Common myeloid progenitor, CD34-positive (primary cell): ENCODE measurements around the gene MAGOHB.
A peak's percentile ranks its signal among the peaks of the same experiment; 100 is the strongest.

Experiments used
- CTCF ChIA-PET: fragments of 350-600 bp; sonication (Branson Sonifier 250); formaldehyde crosslinking; loops from one replicate; lab custom pipeline; 2021; ENCODE audit warnings: antibody characterized with exemption; lab: Charles Lee
- POLR2A ChIA-PET: fragments of 350-600 bp; sonication (Branson Sonifier 250); formaldehyde crosslinking; loops from one replicate; lab custom pipeline; 2021; ENCODE audit warnings: antibody characterized with exemption; lab: Charles Lee
- DNase-seq, 3 donors: peaks; one replicate each; pipeline versions ENCODE4 v3.0.0 to v3.0.0-alpha.2; 2013
- H3K27ac ChIP-seq, 2 experiments: 1 replicate in 1 of 2; 2 replicates in 1 of 2; pipeline ENCODE4 v1.7.0; 2013; ENCODE audit warnings: inconsistent platforms in 2 of 2, low read length in 2 of 2, mild to moderate bottlenecking in 2 of 2, low read depth in 1 of 2, moderate library complexity in 1 of 2; ENCODE audit not compliant: severe bottlenecking in 2 of 2, insufficient read depth in 1 of 2, poor library complexity in 1 of 2
- H3K27me3 ChIP-seq, 5 experiments: replicated peaks in 2 of 5; 1 replicate in 3 of 5; 2 replicates in 2 of 5; pipeline versions ENCODE4 v1.6.1 to v1.7.0; 2013; ENCODE audit warnings: low read length in 4 of 5, mild to moderate bottlenecking in 2 of 5, moderate library complexity in 2 of 5, inconsistent platforms in 1 of 5; ENCODE audit not compliant: insufficient read depth in 5 of 5, control insufficient read depth in 4 of 5
- H3K36me3 ChIP-seq, 4 experiments: 1 replicate in 2 of 4; 2 replicates in 2 of 4; pipeline versions ENCODE4 v1.6.1 to v1.7.0; 2013; ENCODE audit warnings: low read length in 3 of 4, control low read depth in 1 of 4, mild to moderate bottlenecking in 1 of 4; ENCODE audit not compliant: control insufficient read depth in 4 of 4, insufficient read depth in 4 of 4
- H3K4me1 ChIP-seq, 4 experiments: 1 replicate in 3 of 4; 2 replicates in 1 of 4; pipeline versions ENCODE4 v1.6.1 to v1.7.1; 2013; ENCODE audit warnings: low read length in 3 of 4, mild to moderate bottlenecking in 3 of 4, control low read depth in 1 of 4, inconsistent platforms in 1 of 4, moderate library complexity in 1 of 4; ENCODE audit not compliant: control insufficient read depth in 4 of 4, insufficient read depth in 4 of 4; ENCODE audit errors: control extremely low read depth in 1 of 4
- H3K4me3 ChIP-seq, 7 experiments: 1 replicate in 4 of 7; 2 replicates in 3 of 7; pipeline versions ENCODE4 v1.5.1 to v1.7.0; 2013; ENCODE audit warnings: mild to moderate bottlenecking in 7 of 7, low read length in 6 of 7, moderate library complexity in 6 of 7, inconsistent platforms in 2 of 7, low read depth in 2 of 7, control low read depth in 1 of 7; ENCODE audit not compliant: insufficient read depth in 4 of 7, control insufficient read depth in 1 of 7; ENCODE audit errors: extremely low read depth in 1 of 7
- H3K9me3 ChIP-seq, 5 experiments: 1 replicate in 4 of 5; 2 replicates in 1 of 5; pipeline versions ENCODE4 v1.6.1 to v1.7.1; 2013; ENCODE audit warnings: low read length in 4 of 5, mild to moderate bottlenecking in 2 of 5, inconsistent platforms in 1 of 5, low read depth in 1 of 5, moderate library complexity in 1 of 5; ENCODE audit not compliant: control insufficient read depth in 4 of 5, insufficient read depth in 2 of 5; ENCODE audit errors: control extremely low read depth in 1 of 5
- WGBS: methylation state at CpG from one replicate; pipeline ENCODE4 v1.1.5; 2013; ENCODE audit not compliant: insufficient coverage; 5-methylcytosine and 5-hydroxymethylcytosine counted together

Gene MAGOHB

GRCh38 chr12:10641735-10642500, 28.5 kb upstream of the MAGOHB start:
- H3K27me3 ChIP-seq: no peaks in the 10 kb centered on the region
- POLR2A ChIA-PET: no interaction called here
- no peaks in the 10 kb centered on the region for H3K4me1 ChIP-seq
- no peak for DNase-seq
- peaks cover 3 to 18% (median 9%) of the 10 kb centered on the region in 5 experiments for H3K9me3 ChIP-seq
- WGBS: 100% methylated on average over 3 of the region's 6 CpGs
- H3K36me3 ChIP-seq: peaks cover 0 to 14% (median 1%) of the 10 kb centered on the region in 4 experiments
- no peak overlapping the region for H3K4me3 ChIP-seq
- no peak overlapping the region for H3K27ac ChIP-seq
- CTCF ChIA-PET: interaction anchor here (1.8 kb wide), 1 partner anchor 13 kb away, joined by 6 read pairs; no protein-coding TSS in a partner anchor

- Histone ChIP-seq H3K4me3 (no peak overlapping the region), H3K27me3 (no peaks in the 10 kb centered on the region), H3K4me1 (peaks cover 0 to 10% (median 3%) of the 10 kb centered on the region in 4 experiments), H3K36me3 (peaks cover 0 to 20% (median 2%) of the 10 kb centered on the region in 4 experiments), H3K27ac (no peak overlapping the region), H3K9me3 (no peaks in the 10 kb centered on the region)
- no peak for DNase-seq
- ChIA-PET CTCF (no interaction called here), POLR2A (no interaction called here)
- no CpG with 5 or more reads among the region's 1 CpG for WGBS
These were observed 25.3 kb upstream of the MAGOHB start for GRCh38 chr12:10638728-10639127.

GRCh38 chr12:10636611-10637010, 23.2 kb upstream of the MAGOHB start:
- H3K9me3 ChIP-seq: no peaks in the 10 kb centered on the region
- H3K4me1 ChIP-seq: peaks cover 0 to 10% (median 3%) of the 10 kb centered on the region in 4 experiments
- no peak overlapping the region for H3K4me3 ChIP-seq
- WGBS: 100% methylated on average over 3 of the region's 6 CpGs
- DNase-seq: no peak
- peaks cover 0 to 23% (median 4%) of the 10 kb centered on the region in 4 experiments for H3K36me3 ChIP-seq
- CTCF ChIA-PET: no interaction called here
- no peaks in the 10 kb centered on the region for H3K27me3 ChIP-seq
- H3K27ac ChIP-seq: no peak overlapping the region
- POLR2A ChIA-PET: no interaction called here

GRCh38 chr12:10636124-10636523, 22.7 kb upstream of the MAGOHB start:
- DNase-seq: no peak
- Histone ChIP-seq H3K4me1 (peaks cover 0 to 10% (median 3%) of the 10 kb centered on the region in 4 experiments), H3K27me3 (no peaks in the 10 kb centered on the region), H3K4me3 (no peak overlapping the region), H3K36me3 (peaks cover 0 to 24% (median 4%) of the 10 kb centered on the region in 4 experiments), H3K9me3 (no peaks in the 10 kb centered on the region), H3K27ac (no peak overlapping the region)
- 100% methylated on average over 1 of the region's 3 CpGs for WGBS
- ChIA-PET CTCF (no interaction called here), POLR2A (no interaction called here)

- Histone ChIP-seq H3K27me3 (no peaks in the 10 kb centered on the region), H3K36me3 (peaks cover 0 to 24% (median 4%) of the 10 kb centered on the region in 4 experiments), H3K27ac (no peak overlapping the region), H3K9me3 (no peaks in the 10 kb centered on the region), H3K4me3 (no peak overlapping the region), H3K4me1 (peaks cover 0 to 10% (median 3%) of the 10 kb centered on the region in 4 experiments)
- DNase-seq: peak in 2 of 3 donors; percentile 55 to 79
- ChIA-PET CTCF (interaction anchor here (0.6 to 1.1 kb wide), 2 partner anchors 37 to 611 kb away, joined by 3 read pairs; no protein-coding TSS in a partner anchor), POLR2A (no interaction called here)
- 100% methylated on average over 1 of the region's 2 CpGs for WGBS
These were observed 21.9 kb upstream of the MAGOHB start for GRCh38 chr12:10635306-10635705.

GRCh38 chr12:10634427-10634826, 21.0 kb upstream of the MAGOHB start:
- WGBS: 100% methylated on average over 4 of the region's 5 CpGs

GRCh38 chr12:10633541-10633940, 20.1 kb upstream of the MAGOHB start:
- H3K4me3 ChIP-seq: no peak overlapping the region
- no peaks in the 10 kb centered on the region for H3K27me3 ChIP-seq
- CTCF ChIA-PET: interaction anchor here (1.3 kb wide), 1 partner anchor 10 kb away, joined by 3 read pairs; no protein-coding TSS in a partner anchor
- H3K9me3 ChIP-seq: no peaks in the 10 kb centered on the region
- peaks cover 0 to 10% (median 3%) of the 10 kb centered on the region in 4 experiments for H3K4me1 ChIP-seq
- WGBS: 100% methylated on average over 3 of the region's 3 CpGs
- no peak overlapping the region for H3K27ac ChIP-seq
- POLR2A ChIA-PET: no interaction called here
- H3K36me3 ChIP-seq: peaks cover 3 to 30% (median 4%) of the 10 kb centered on the region in 4 experiments
- no peak for DNase-seq

More at GRCh38 chr12:10634427-10634826, 21.0 kb upstream of the MAGOHB start:
- DNase-seq: no peak
- H3K27me3 ChIP-seq: no peaks in the 10 kb centered on the region
- peaks cover 0 to 27% (median 4%) of the 10 kb centered on the region in 4 experiments for H3K36me3 ChIP-seq
- POLR2A ChIA-PET: no interaction called here
- H3K27ac ChIP-seq: no peak overlapping the region
- H3K4me3 ChIP-seq: no peak overlapping the region
- CTCF ChIA-PET: interaction anchor here (1.1 to 1.3 kb wide), 2 partner anchors 9 to 38 kb away, joined by 3 read pairs; no protein-coding TSS in a partner anchor
- no peaks in the 10 kb centered on the region for H3K9me3 ChIP-seq
- peaks cover 0 to 10% (median 3%) of the 10 kb centered on the region in 4 experiments for H3K4me1 ChIP-seq
